IMR-90 (cell line): ENCODE results near the gene GNAZ. TPM values are rescaled to one million over a fixed set of nuclear protein-coding genes. Genes with fewer than 3 reads are reported as not detected.

ENCODE experiments used
- ATAC-seq: fragments of 200-7000 bp; cut with Tn5 transposase; 2 replicates; pipeline ENCODE4 v1.9.1; 2020; ENCODE audit warnings: low read depth, mild to moderate bottlenecking, moderate library complexity
- BruUV-seq: library from RNA; stranded (reverse); fragments of 400-500 nt; replicated peaks from 2 replicates; lab custom pipeline; 2021; lab: Mats Ljungman, UMichigan
- CTCF ChIA-PET: fragments of 300-600 bp; formaldehyde crosslinking; extraction: SDS; loops from one replicate; lab custom pipeline; 2021; ENCODE audit warnings: antibody characterized with exemption; lab: Yijun Ruan, JAX
- POLR2A ChIA-PET: fragments of 300-600 bp; sonication (Branson Sonifier 250); formaldehyde crosslinking; loops from one replicate; lab custom pipeline; 2022; ENCODE audit warnings: antibody characterized with exemption; ENCODE audit not compliant: unreplicated experiment; lab: Charles Lee
- DNase-seq: peaks from one replicate; pipeline ENCODE4 v3.0.0; 2013
- H2AFZ ChIP-seq: replicated peaks from 2 replicates; pipeline ENCODE3; 2013; ENCODE audit warnings: low read length, mild to moderate bottlenecking; ENCODE audit not compliant: poor library complexity
- H2AK5ac ChIP-seq: 2 replicates; pipeline ENCODE4 v1.6.1; 2013; ENCODE audit warnings: low read depth, low read length, inconsistent platforms
- H2AK9ac ChIP-seq: replicated peaks from 2 replicates; pipeline ENCODE3; 2013; ENCODE audit warnings: mild to moderate bottlenecking, low read depth, low read length, moderate library complexity; ENCODE audit not compliant: poor library complexity
- H2BK120ac ChIP-seq: 2 replicates; pipeline ENCODE4 v1.6.1; 2013; ENCODE audit warnings: low read depth, low read length, inconsistent platforms
- H2BK15ac ChIP-seq: 3 replicates; pipeline ENCODE4 v1.6.1; 2013; ENCODE audit warnings: low read depth, low read length, inconsistent platforms
- H2BK20ac ChIP-seq: 2 replicates; pipeline ENCODE4 v1.6.1; 2013; ENCODE audit warnings: low read depth, mild to moderate bottlenecking, inconsistent platforms, low read length, moderate library complexity
- H2BK5ac ChIP-seq: 2 replicates; pipeline ENCODE4 v1.6.1; 2013; ENCODE audit warnings: mild to moderate bottlenecking, low read depth, low read length, inconsistent platforms; ENCODE audit not compliant: poor library complexity, severe bottlenecking
- H3K14ac ChIP-seq: replicated peaks from 2 replicates; pipeline ENCODE4 v1.6.1; 2013; ENCODE audit warnings: low read depth, low read length, inconsistent platforms
- H3K18ac ChIP-seq: 2 replicates; pipeline ENCODE4 v1.6.1; 2013; ENCODE audit warnings: low read depth, low read length, control low read depth
- H3K23ac ChIP-seq: 2 replicates; pipeline ENCODE4 v1.6.1; 2013; ENCODE audit warnings: low read depth, low read length, inconsistent platforms
- H3K27ac ChIP-seq: 2 replicates; pipeline ENCODE4 v1.5.1; 2013; ENCODE audit warnings: mild to moderate bottlenecking, control low read depth, low read length; ENCODE audit not compliant: insufficient read depth
- H3K27me3 ChIP-seq: 2 replicates; pipeline ENCODE4 v1.6.1; 2013; ENCODE audit warnings: low read length; ENCODE audit not compliant: control insufficient read depth, insufficient read depth
- H3K36me3 ChIP-seq: 2 replicates; pipeline ENCODE4 v1.6.1; 2013; ENCODE audit warnings: low read length, mixed read lengths; ENCODE audit not compliant: control insufficient read depth, insufficient read depth
- H3K4ac ChIP-seq: 2 replicates; pipeline ENCODE4 v1.6.1; 2013; ENCODE audit warnings: low read depth, low read length, inconsistent platforms
- H3K4me1 ChIP-seq: 2 replicates; pipeline ENCODE4 v1.6.1; 2013; ENCODE audit warnings: low read length, mixed read lengths; ENCODE audit not compliant: control insufficient read depth, insufficient read depth
- H3K4me2 ChIP-seq: 2 replicates; pipeline ENCODE4 v1.6.1; 2013; ENCODE audit warnings: low read depth, mild to moderate bottlenecking, control low read depth, low read length, moderate library complexity
- H3K4me3 ChIP-seq: 2 replicates; pipeline ENCODE4 v1.5.1; 2013; ENCODE audit warnings: low read depth, mild to moderate bottlenecking, control low read depth, low read length, moderate library complexity; ENCODE audit not compliant: insufficient read depth
- H3K56ac ChIP-seq: 2 replicates; pipeline ENCODE4 v1.6.1; 2013; ENCODE audit warnings: low read length, inconsistent platforms; ENCODE audit not compliant: insufficient read depth; ENCODE audit errors: extremely low read depth
- H3K79me1 ChIP-seq, 2 experiments: 2 replicates each; pipeline ENCODE4 v1.6.1; 2013; ENCODE audit warnings: low read length in 2 of 2, inconsistent platforms in 1 of 2, low read depth in 1 of 2
- H3K9ac ChIP-seq: 2 replicates; pipeline ENCODE4 v1.6.1; 2013; ENCODE audit warnings: low read depth, low read length, control low read depth
- H3K9me1 ChIP-seq: 2 replicates; pipeline ENCODE4 v1.6.1; 2013; ENCODE audit warnings: low read length, inconsistent platforms; ENCODE audit not compliant: insufficient read depth
- H3K9me3 ChIP-seq: 2 replicates; pipeline ENCODE4 v1.6.1; 2013; ENCODE audit warnings: low read length; ENCODE audit not compliant: control insufficient read depth, insufficient read depth
- H4K20me1 ChIP-seq: 2 replicates; pipeline ENCODE4 v1.6.1; 2013; ENCODE audit warnings: low read length, inconsistent platforms; ENCODE audit not compliant: insufficient read depth
- H4K5ac ChIP-seq: 2 replicates; pipeline ENCODE4 v1.6.1; 2013; ENCODE audit warnings: mild to moderate bottlenecking, low read depth, low read length, control low read depth
- H4K8ac ChIP-seq, 2 experiments: 2 replicates each; pipeline ENCODE4 v1.6.1; 2013; ENCODE audit warnings: low read depth in 2 of 2, low read length in 2 of 2, control low read depth in 1 of 2, inconsistent platforms in 1 of 2
- H4K91ac ChIP-seq: 2 replicates; pipeline ENCODE4 v1.6.1; 2013; ENCODE audit warnings: low read depth, low read length, inconsistent platforms; ENCODE audit not compliant: insufficient read depth
- CTCF ChIP-seq: conservative IDR thresholded peaks from 2 replicates; pipeline ENCODE4 v1.5.1; 2012; ENCODE audit warnings: mild to moderate bottlenecking, low read depth, low read length, improper control_type of control experiment
- NFE2L2 ChIP-seq: fragments of 150-350 bp; IDR thresholded peaks from 2 replicates; pipeline ENCODE4 v1.6.1; 2016; ENCODE audit warnings: low read depth, mild to moderate bottlenecking, low read length
- POLR2A ChIP-seq: IDR thresholded peaks from 2 replicates; pipeline ENCODE4 v1.6.1; 2012; ENCODE audit warnings: mild to moderate bottlenecking, low read depth, low read length
- WGBS, 2 experiments: methylation state at CpG; one replicate each; pipeline versions ENCODE4 v1.1.5 to v1.1.7; 2013; ENCODE audit warnings: missing lambda C conversion rate in 2 of 2; ENCODE audit not compliant: insufficient read length in 1 of 2; ENCODE audit errors: extremely low coverage in 2 of 2; 5-methylcytosine and 5-hydroxymethylcytosine counted together
- dilution Hi-C: fragments of 300-500 bp; cut with HindIII; formaldehyde crosslinking; loops from one replicate; pipeline ENCODE4 v1.14.3; 2018; ENCODE audit warnings: low sequenced_read_pairs; ENCODE audit not compliant: unreplicated experiment
- in situ Hi-C: fragments of 300-500 bp; cut with MboI; formaldehyde crosslinking; loops from 3 replicates; pipeline ENCODE4 v1.14.3; 2019; ENCODE audit warnings: low sequenced_read_pairs, inconsistent platforms, mixed read lengths
- intact Hi-C: fragments of 100-400 bp; cut with micrococcal nuclease; formaldehyde crosslinking; loops from 2 replicates; pipeline ENCODE4 v1.10.0; 2022
- polyA plus RNA-seq, 3 experiments: library from polyadenylated mRNA; depleted of rRNA; stranded (reverse); fragments of >200 nt; gene quantifications; 2 replicates each; pipeline ENCODE4 v1.2.3, GENCODE V29; 2012; ENCODE audit warnings: low replicate concordance in 1 of 3
- total RNA-seq: library from RNA; depleted of rRNA; stranded (reverse); fragments of >200 nt; gene quantifications from 2 replicates; pipeline ENCODE4 v1.2.3, GENCODE V29; 2012

GNAZ gene
- total and polyA plus RNA-seq, 2 of the 4 experiments (the other 2 are of a cell fraction): 1.5 to 2.5 TPM

- no TSS peak for BruUV-seq
- Histone ChIP-seq H3K56ac (no peak overlapping the region), H2AK5ac (no peak overlapping the region), H3K4me3 (no peak overlapping the region), H3K14ac (no peak overlapping the region), H2BK5ac (no peak overlapping the region), H3K79me1 (peaks cover 0 to 6% of the 10 kb centered on the region in 2 experiments; a peak in 1 of 4 replicates), H4K8ac (no peak overlapping the region), H4K5ac (no peak overlapping the region), H3K4me1 (peaks cover 19% of the 10 kb centered on the region), H3K36me3 (no peaks in the 10 kb centered on the region), H2AFZ (no peak overlapping the region), H2BK20ac (no peak overlapping the region), H4K20me1 (0 out of 2 replicates have a peak, but pooled peaks cover 4% of the 10 kb centered on the region), H2AK9ac (no peak overlapping the region), H3K27ac (no peak overlapping the region), H3K9me1 (peaks cover 6% of the 10 kb centered on the region; the same call in 1 of the 2 replicates), H2BK15ac (no peak overlapping the region), H3K4ac (no peak overlapping the region), H4K91ac (no peak overlapping the region), H2BK120ac (no peak overlapping the region), H3K23ac (no peak overlapping the region), H3K27me3 (no peaks in the 10 kb centered on the region), H3K9ac (no peak overlapping the region), H3K18ac (no peak overlapping the region), H3K9me3 (no peaks in the 10 kb centered on the region), H3K4me2 (peak overlapping the region; percentile 16; the same call in 1 of the 2 replicates)
- WGBS, 2 experiments: no CpG with 5 or more reads among the region's 4 CpGs
- TF ChIP-seq POLR2A (no peak), CTCF (no peak), NFE2L2 (no peak)
- dilution Hi-C loops (no loop called here), intact Hi-C loops (no loop called here), in situ Hi-C loops (no loop called here)
- DNase-seq (no peak), ATAC-seq (no peak)
- POLR2A ChIA-PET: no interaction called here
- CTCF ChIA-PET: interaction anchor here (1.0 kb wide), 1 partner anchor 146 kb away, joined by 6 read pairs; no protein-coding TSS in a partner anchor
These were observed 74.1 kb downstream of the GNAZ start for GRCh38 chr22:23144432-23144831.
